ENCODE data around the gene PROS1.
"Not testable (repeated sequence)": the region's sequence is repeated elsewhere in the genome, so short reads cannot be mapped to it uniquely, and the experiment has no call there.

Gene PROS1

DNA sequence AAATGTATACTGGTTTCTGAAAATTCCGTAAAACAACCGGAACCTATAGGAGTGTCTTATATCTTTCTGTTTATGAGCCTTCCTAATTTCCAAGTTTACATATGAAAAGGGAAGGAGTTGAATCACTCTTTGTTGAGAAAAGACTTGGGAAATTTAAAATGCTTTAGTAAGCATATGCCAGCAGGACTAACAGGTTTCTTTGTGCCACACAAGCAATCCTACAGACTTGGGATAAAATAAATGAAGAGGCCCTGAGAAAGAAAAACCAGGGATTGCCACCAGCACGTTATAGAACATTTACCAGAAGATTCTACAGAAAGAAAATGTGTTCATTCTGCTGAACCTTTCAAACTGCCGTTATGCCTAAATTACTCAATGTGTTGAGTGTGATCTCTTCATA is 96.3 kb downstream of the PROS1 start:
- not testable (repeated sequence) for H2AK5ac ChIP-seq (ENCODE audit: low read depth, low read length); H2BK120ac ChIP-seq (ENCODE audit: low read depth, low read length); H3K9me3 ChIP-seq (replicated peaks in 1 of 2; ENCODE audit: control insufficient read depth in 2 of 2, insufficient read depth in 1 of 2, low read depth in 1 of 2, low read length in 2 of 2); H3K4ac ChIP-seq (ENCODE audit: low read length); H3K18ac ChIP-seq (ENCODE audit: low read length); H2BK12ac ChIP-seq (ENCODE audit: low read length); H3K9ac ChIP-seq (ENCODE audit: low read depth, low read length, poor library complexity); H3K4me3 ChIP-seq (ENCODE audit: low read length in 2 of 2); H3K79me1 ChIP-seq (ENCODE audit: low read depth, low read length); H4K8ac ChIP-seq (ENCODE audit: low read depth, low read length); H4K91ac ChIP-seq (ENCODE audit: low read depth, low read length, poor library complexity); H3K36me3 ChIP-seq (replicated peaks in 1 of 2; ENCODE audit: control insufficient read depth in 2 of 2, insufficient read depth in 2 of 2, low read length in 2 of 2); H3K4me2 ChIP-seq (ENCODE audit: insufficient read depth, low read length, poor library complexity, severe bottlenecking); H3K23ac ChIP-seq (ENCODE audit: low read depth, low read length, poor library complexity); H3K27ac ChIP-seq (replicated peaks; ENCODE audit: low read length); H3K4me1 ChIP-seq (ENCODE audit: control insufficient read depth in 2 of 2, insufficient read depth in 1 of 2, low read depth in 1 of 2, low read length in 2 of 2); H2BK15ac ChIP-seq (ENCODE audit: low read length); DNase-seq (ENCODE audit: low spot score); H3K27me3 ChIP-seq (ENCODE audit: control insufficient read depth in 3 of 3, insufficient read depth in 3 of 3, low read depth in 1 of 3, low read length in 3 of 3); H3K14ac ChIP-seq (ENCODE audit: low read length); H2AFZ ChIP-seq (ENCODE audit: low read length); H2BK5ac ChIP-seq (ENCODE audit: low read length)
- no CpG with 5 or more reads among the region's 4 CpGs for WGBS, 2 donors (ENCODE audit: extremely low coverage in 2 of 2, insufficient read length in 2 of 2, insufficient replicate concordance in 1 of 2)

DNA sequence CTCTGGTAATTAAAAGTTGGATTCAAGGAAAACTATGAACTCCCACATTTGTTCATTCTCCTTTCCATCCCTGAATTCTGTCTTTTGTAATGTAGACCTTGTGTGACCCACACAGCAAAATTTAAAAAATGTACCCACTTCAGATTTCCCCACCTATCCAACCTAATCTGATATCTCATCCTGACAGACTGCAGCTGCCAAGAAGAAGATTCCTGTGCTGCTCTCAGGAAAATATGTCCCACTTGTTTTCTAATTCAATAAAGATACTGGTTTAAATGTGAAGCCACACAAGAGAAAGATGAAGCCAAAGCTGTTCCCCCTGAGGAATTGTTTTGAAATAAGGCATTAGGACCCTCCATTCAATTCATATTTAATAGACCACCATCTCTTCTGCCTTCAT is 100.3 kb downstream of the PROS1 start:
- H3K9me3 ChIP-seq (replicated peaks in 1 of 2; ENCODE audit: control insufficient read depth in 2 of 2, insufficient read depth in 1 of 2, low read depth in 1 of 2, low read length in 2 of 2); H2BK12ac ChIP-seq (ENCODE audit: low read length); H3K9ac ChIP-seq (ENCODE audit: low read depth, low read length, poor library complexity); H3K23ac ChIP-seq (ENCODE audit: low read depth, low read length, poor library complexity); DNase-seq (ENCODE audit: low spot score); H3K4me1 ChIP-seq (ENCODE audit: control insufficient read depth in 2 of 2, insufficient read depth in 1 of 2, low read depth in 1 of 2, low read length in 2 of 2); H3K4ac ChIP-seq (ENCODE audit: low read length); H2AFZ ChIP-seq (ENCODE audit: low read length); H3K79me1 ChIP-seq (ENCODE audit: low read depth, low read length); H2BK5ac ChIP-seq (ENCODE audit: low read length); H3K18ac ChIP-seq (ENCODE audit: low read length); H2AK5ac ChIP-seq (ENCODE audit: low read depth, low read length); H2BK15ac ChIP-seq (ENCODE audit: low read length); H4K8ac ChIP-seq (ENCODE audit: low read depth, low read length); H2BK120ac ChIP-seq (ENCODE audit: low read depth, low read length); H3K4me2 ChIP-seq (ENCODE audit: insufficient read depth, low read length, poor library complexity, severe bottlenecking); H4K91ac ChIP-seq (ENCODE audit: low read depth, low read length, poor library complexity); H3K36me3 ChIP-seq (replicated peaks in 1 of 2; ENCODE audit: control insufficient read depth in 2 of 2, insufficient read depth in 2 of 2, low read length in 2 of 2); H3K4me3 ChIP-seq (ENCODE audit: low read length in 2 of 2); H3K14ac ChIP-seq (ENCODE audit: low read length); H3K27ac ChIP-seq (replicated peaks; ENCODE audit: low read length); H3K27me3 ChIP-seq (ENCODE audit: control insufficient read depth in 3 of 3, insufficient read depth in 3 of 3, low read depth in 1 of 3, low read length in 3 of 3): not testable (repeated sequence)

GRCh38 chr3:93867425-93867824 is 106.3 kb downstream of the PROS1 start:
- Histone ChIP-seq H3K9ac (ENCODE audit: low read depth, low read length, poor library complexity) (no peak overlapping the region), H3K9me3 (replicated peaks in 1 of 2; ENCODE audit: control insufficient read depth in 2 of 2, insufficient read depth in 1 of 2, low read depth in 1 of 2, low read length in 2 of 2) (peaks cover 0 to 8% of the 10 kb centered on the region in 2 donors), H3K4me1 (ENCODE audit: control insufficient read depth in 2 of 2, insufficient read depth in 1 of 2, low read depth in 1 of 2, low read length in 2 of 2) (no peaks in the 10 kb centered on the region), H2BK120ac (ENCODE audit: low read depth, low read length) (no peak overlapping the region), H2AK5ac (ENCODE audit: low read depth, low read length) (no peak overlapping the region), H3K4me2 (ENCODE audit: insufficient read depth, low read length, poor library complexity, severe bottlenecking) (no peak overlapping the region), H4K91ac (ENCODE audit: low read depth, low read length, poor library complexity) (no peak overlapping the region), H3K23ac (ENCODE audit: low read depth, low read length, poor library complexity) (no peak overlapping the region), H4K8ac (ENCODE audit: low read depth, low read length) (no peak overlapping the region), H3K27ac (replicated peaks; ENCODE audit: low read length) (no peak overlapping the region), H3K14ac (ENCODE audit: low read length) (no peak overlapping the region), H3K4ac (ENCODE audit: low read length) (no peak overlapping the region), H2BK12ac (ENCODE audit: low read length) (no peak overlapping the region), H3K4me3 (ENCODE audit: low read length in 2 of 2) (no peak overlapping the region), H3K18ac (ENCODE audit: low read length) (no peak overlapping the region), H2AFZ (ENCODE audit: low read length) (no peak overlapping the region), H2BK5ac (ENCODE audit: low read length) (no peak overlapping the region), H3K36me3 (replicated peaks in 1 of 2; ENCODE audit: control insufficient read depth in 2 of 2, insufficient read depth in 2 of 2, low read length in 2 of 2) (no peaks in the 10 kb centered on the region), H3K27me3 (ENCODE audit: control insufficient read depth in 3 of 3, insufficient read depth in 3 of 3, low read depth in 1 of 3, low read length in 3 of 3) (no peaks in the 10 kb centered on the region), H3K79me1 (ENCODE audit: low read depth, low read length) (no peaks in the 10 kb centered on the region), H2BK15ac (ENCODE audit: low read length) (no peak overlapping the region)
- DNase-seq (ENCODE audit: low spot score) = no peak

DNA sequence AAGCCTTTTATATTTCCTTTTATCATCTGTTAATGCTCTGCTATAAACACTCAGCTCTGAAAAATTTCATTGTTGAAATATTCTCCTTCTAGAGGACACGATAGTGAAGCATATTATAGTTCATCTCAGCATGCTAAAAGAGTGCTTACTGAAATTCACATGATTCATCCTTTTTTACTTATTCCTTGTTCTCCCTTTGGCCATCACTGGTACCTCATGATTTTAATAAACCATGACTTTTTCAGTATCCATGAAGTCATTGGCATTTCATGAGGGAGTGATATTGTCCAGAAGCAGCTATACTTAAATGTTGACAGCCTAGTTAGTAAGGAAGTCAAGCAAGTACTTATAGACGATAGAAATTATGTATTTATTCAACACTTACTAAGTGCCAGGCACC is 112.7 kb downstream of the PROS1 start:
- H3K4ac ChIP-seq (ENCODE audit: low read length) = no peak overlapping the region
- no peak overlapping the region for H3K4me2 ChIP-seq (ENCODE audit: insufficient read depth, low read length, poor library complexity, severe bottlenecking)
- no peak overlapping the region for H3K18ac ChIP-seq (ENCODE audit: low read length)
- H3K14ac ChIP-seq (ENCODE audit: low read length) = no peak overlapping the region
- WGBS, 2 donors (ENCODE audit: extremely low coverage in 2 of 2, insufficient read length in 2 of 2, insufficient replicate concordance in 1 of 2) = no CpG with 5 or more reads among the region's 2 CpGs
- no peaks in the 10 kb centered on the region for H3K79me1 ChIP-seq (ENCODE audit: low read depth, low read length)
- H3K27ac ChIP-seq (replicated peaks; ENCODE audit: low read length) = no peak overlapping the region
- no peaks in the 10 kb centered on the region for H3K4me1 ChIP-seq (ENCODE audit: control insufficient read depth in 2 of 2, insufficient read depth in 1 of 2, low read depth in 1 of 2, low read length in 2 of 2)
- H2AFZ ChIP-seq (ENCODE audit: low read length) = no peak overlapping the region
- H3K4me3 ChIP-seq (ENCODE audit: low read length in 2 of 2) = no peak overlapping the region
- H4K8ac ChIP-seq (ENCODE audit: low read depth, low read length) = no peak overlapping the region
- H2BK5ac ChIP-seq (ENCODE audit: low read length) = no peak overlapping the region
- no peak overlapping the region for H3K9ac ChIP-seq (ENCODE audit: low read depth, low read length, poor library complexity)
- no peak for DNase-seq (ENCODE audit: low spot score)
- H2BK12ac ChIP-seq (ENCODE audit: low read length) = no peak overlapping the region
- no peaks in the 10 kb centered on the region for H3K27me3 ChIP-seq (ENCODE audit: control insufficient read depth in 3 of 3, insufficient read depth in 3 of 3, low read depth in 1 of 3, low read length in 3 of 3)
- H3K36me3 ChIP-seq (replicated peaks in 1 of 2; ENCODE audit: control insufficient read depth in 2 of 2, insufficient read depth in 2 of 2, low read length in 2 of 2) = no peaks in the 10 kb centered on the region
- no peak overlapping the region for H4K91ac ChIP-seq (ENCODE audit: low read depth, low read length, poor library complexity)
- no peak overlapping the region for H2BK120ac ChIP-seq (ENCODE audit: low read depth, low read length)
- peaks cover 0 to 11% of the 10 kb centered on the region in 2 donors for H3K9me3 ChIP-seq (replicated peaks in 1 of 2; ENCODE audit: control insufficient read depth in 2 of 2, insufficient read depth in 1 of 2, low read depth in 1 of 2, low read length in 2 of 2)
- no peak overlapping the region for H2BK15ac ChIP-seq (ENCODE audit: low read length)
- no peak overlapping the region for H3K23ac ChIP-seq (ENCODE audit: low read depth, low read length, poor library complexity)
- H2AK5ac ChIP-seq (ENCODE audit: low read depth, low read length) = no peak overlapping the region

Measured in neuronal stem cell (in vitro differentiated cells).